A549 (cell line): Measurements from ENCODE around the gene NAB1.

Source experiments
- BCL3 ChIP-seq: fragments of >200 bp; sonication (Bioruptor Twin); formaldehyde crosslinking; IDR thresholded peaks from 3 replicates; pipeline ENCODE4 v1.6.1; 2016
- CEBPB ChIP-seq, 2 experiments: fragments of >200 bp in 1 of 2; sonication (Bioruptor Twin) in 1 of 2; formaldehyde crosslinking in 1 of 2; IDR thresholded peaks; 2 replicates each; pipeline ENCODE4 v1.6.1; 2012 to 2016
- CTCF ChIP-seq: fragments of >200 bp; sonication (Bioruptor Twin); formaldehyde crosslinking; IDR thresholded peaks from 3 replicates; pipeline ENCODE4 v1.5.1; 2016
- MAFK ChIP-seq: fragments of 450-650 bp; IDR thresholded peaks from 2 replicates; pipeline ENCODE4 v1.6.1; 2014; ENCODE audit not compliant: partially characterized antibody
- POLR2A ChIP-seq: IDR thresholded peaks from 2 replicates; pipeline ENCODE4 v1.6.1; 2012; ENCODE audit warnings: mild to moderate bottlenecking, low read length

- no peak for TF ChIP-seq CTCF
- TF ChIP-seq BCL3: no peak
- TF ChIP-seq CEBPB (IDR thresholded peaks at IDR 0.05): no peak
- TF ChIP-seq MAFK: no peak
- TF ChIP-seq POLR2A: no peak
Observed at GRCh38 chr2:190615555-190616200, 33.2 kb upstream of the NAB1 start.
